Measurements from ENCODE around the gene MYL6.

DNA sequence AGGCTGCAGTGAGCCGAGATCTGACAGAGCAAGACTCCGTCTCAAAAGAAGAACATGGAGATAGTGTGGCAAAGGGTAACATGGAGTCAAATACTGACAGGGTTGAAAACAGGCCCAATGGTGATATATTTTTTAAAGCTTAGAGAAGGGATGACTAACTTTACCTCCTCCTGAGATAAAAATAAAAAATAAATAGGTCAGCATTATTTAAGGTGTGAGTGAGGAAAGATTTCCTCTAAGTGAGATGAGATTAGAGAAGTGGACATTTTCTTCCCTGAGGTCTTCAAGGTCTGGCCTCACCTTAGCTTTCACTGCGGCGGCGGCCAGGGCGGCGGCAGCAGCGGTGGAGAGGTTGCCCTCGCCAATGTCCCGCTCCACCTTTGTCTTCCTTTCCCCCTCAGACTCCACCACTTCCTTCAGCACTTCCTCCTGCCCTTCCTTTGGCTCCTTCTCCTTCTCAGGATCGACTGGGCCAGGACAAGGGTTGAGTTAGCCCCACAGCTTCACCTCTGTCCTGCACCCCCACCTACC lies 11.1 kb downstream of the MYL6 start:
- no peak for TF ChIP-seq POLR2A (IDR thresholded peaks at IDR 0.05)
- TF ChIP-seq, protein P1, sequence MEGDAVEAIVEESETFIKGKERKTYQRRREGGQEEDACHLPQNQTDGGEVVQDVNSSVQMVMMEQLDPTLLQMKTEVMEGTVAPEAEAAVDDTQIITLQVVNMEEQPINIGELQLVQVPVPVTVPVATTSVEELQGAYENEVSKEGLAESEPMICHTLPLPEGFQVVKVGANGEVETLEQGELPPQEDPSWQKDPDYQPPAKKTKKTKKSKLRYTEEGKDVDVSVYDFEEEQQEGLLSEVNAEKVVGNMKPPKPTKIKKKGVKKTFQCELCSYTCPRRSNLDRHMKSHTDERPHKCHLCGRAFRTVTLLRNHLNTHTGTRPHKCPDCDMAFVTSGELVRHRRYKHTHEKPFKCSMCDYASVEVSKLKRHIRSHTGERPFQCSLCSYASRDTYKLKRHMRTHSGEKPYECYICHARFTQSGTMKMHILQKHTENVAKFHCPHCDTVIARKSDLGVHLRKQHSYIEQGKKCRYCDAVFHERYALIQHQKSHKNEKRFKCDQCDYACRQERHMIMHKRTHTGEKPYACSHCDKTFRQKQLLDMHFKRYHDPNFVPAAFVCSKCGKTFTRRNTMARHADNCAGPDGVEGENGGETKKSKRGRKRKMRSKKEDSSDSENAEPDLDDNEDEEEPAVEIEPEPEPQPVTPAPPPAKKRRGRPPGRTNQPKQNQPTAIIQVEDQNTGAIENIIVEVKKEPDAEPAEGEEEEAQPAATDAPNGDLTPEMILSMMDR (IDR thresholded peaks at IDR 0.05): no peak
- no peak for TF ChIP-seq EP300 (IDR thresholded peaks at IDR 0.05; ENCODE audit: low read depth)
